Tibial nerve (tissue), 4 donors: ENCODE results near the gene HECW1. TPM values are rescaled to one million over a fixed set of nuclear protein-coding genes. Genes with fewer than 3 reads are reported as not detected.

Source experiments
- DNase-seq, 2 donors: peaks; one replicate each; pipeline ENCODE4 v3.0.0-alpha.2; 2019; ENCODE audit warnings: low spot score in 2 of 2
- H3K27ac ChIP-seq, 4 donors: fragments of 200-600 bp; sonication (generic) in 3 of 4; one replicate each; pipeline ENCODE4 v1.5.1; 2017 to 2019; ENCODE audit warnings: mild to moderate bottlenecking in 1 of 4
- H3K27me3 ChIP-seq, 2 donors: fragments of 200-600 bp; sonication (generic) in 1 of 2; one replicate each; pipeline versions ENCODE4 v1.5.1 to v1.6.0; 2017 to 2019
- H3K36me3 ChIP-seq, 3 donors: fragments of 200-600 bp; sonication (generic); one replicate each; pipeline ENCODE4 v1.5.1; 2018 to 2019
- H3K4me1 ChIP-seq, 4 donors: fragments of 200-600 bp; sonication (generic) in 3 of 4; one replicate each; pipeline ENCODE4 v1.5.1; 2017 to 2019
- H3K4me3 ChIP-seq, 4 donors: fragments of 200-600 bp; sonication (generic) in 3 of 4; one replicate each; pipeline ENCODE4 v1.5.1; 2017 to 2019; ENCODE audit warnings: mild to moderate bottlenecking in 1 of 4, moderate library complexity in 1 of 4
- H3K9me3 ChIP-seq, 4 donors: fragments of 200-600 bp; sonication (generic) in 3 of 4; one replicate each; pipeline ENCODE4 v1.5.1; 2017 to 2019
- EP300 ChIP-seq, 2 donors: sonication (generic); formaldehyde crosslinking; IDR thresholded peaks; one replicate each; pipeline ENCODE4 v1.6.1; 2017; ENCODE audit warnings: antibody characterized with exemption in 2 of 2, mild to moderate bottlenecking in 1 of 2
- POLR2A ChIP-seq, 2 donors: fragments of 450-650 bp; IDR thresholded peaks; one replicate each; pipeline ENCODE4 v1.6.1; 2017; ENCODE audit warnings: antibody characterized with exemption in 2 of 2, mild to moderate bottlenecking in 2 of 2, moderate library complexity in 2 of 2
- WGBS, 2 donors: methylation state at CpG; one replicate each; pipeline ENCODE4 v1.1.5; 2018; 5-methylcytosine and 5-hydroxymethylcytosine counted together
- total RNA-seq, 4 donors: library from RNA; depleted of rRNA; stranded (reverse); fragments of >200 nt; gene quantifications; one replicate each; pipeline ENCODE4 v1.1.0, GENCODE V29; 2016
- TF ChIP-seq, protein P1 (sequence below), 5 experiments: fragments of 200-600 bp in 3 of 5; fragments of 450-650 bp in 2 of 5; sonication (generic) in 3 of 5; IDR thresholded peaks; one replicate each; pipeline ENCODE4 v1.5.1; 2016 to 2019; ENCODE audit warnings: antibody characterized with exemption in 5 of 5, mild to moderate bottlenecking in 3 of 5, moderate library complexity in 2 of 5

HECW1 gene
- total RNA-seq, 4 donors from 2014 or later, result 3.6 to 10.9 (median 6.5) TPM

GRCh38 chr7:43479543-43479942, 367.1 kb downstream of the HECW1 start:
- no peaks in the 10 kb centered on the region for H3K9me3 ChIP-seq
- no peaks in the 10 kb centered on the region for H3K27me3 ChIP-seq
- DNase-seq, result no peak
- H3K4me1 ChIP-seq, result no peaks in the 10 kb centered on the region
- WGBS, 2 donors, result 95 to 96% methylated on average over 14 of the region's 14 CpGs
- no peak overlapping the region for H3K4me3 ChIP-seq
- H3K36me3 ChIP-seq, result no peaks in the 10 kb centered on the region
- H3K27ac ChIP-seq, result no peak overlapping the region
- TF ChIP-seq EP300 (IDR thresholded peaks at IDR 0.05) (no peak), POLR2A (IDR thresholded peaks at IDR 0.05) (no peak)
- TF ChIP-seq, protein P1, sequence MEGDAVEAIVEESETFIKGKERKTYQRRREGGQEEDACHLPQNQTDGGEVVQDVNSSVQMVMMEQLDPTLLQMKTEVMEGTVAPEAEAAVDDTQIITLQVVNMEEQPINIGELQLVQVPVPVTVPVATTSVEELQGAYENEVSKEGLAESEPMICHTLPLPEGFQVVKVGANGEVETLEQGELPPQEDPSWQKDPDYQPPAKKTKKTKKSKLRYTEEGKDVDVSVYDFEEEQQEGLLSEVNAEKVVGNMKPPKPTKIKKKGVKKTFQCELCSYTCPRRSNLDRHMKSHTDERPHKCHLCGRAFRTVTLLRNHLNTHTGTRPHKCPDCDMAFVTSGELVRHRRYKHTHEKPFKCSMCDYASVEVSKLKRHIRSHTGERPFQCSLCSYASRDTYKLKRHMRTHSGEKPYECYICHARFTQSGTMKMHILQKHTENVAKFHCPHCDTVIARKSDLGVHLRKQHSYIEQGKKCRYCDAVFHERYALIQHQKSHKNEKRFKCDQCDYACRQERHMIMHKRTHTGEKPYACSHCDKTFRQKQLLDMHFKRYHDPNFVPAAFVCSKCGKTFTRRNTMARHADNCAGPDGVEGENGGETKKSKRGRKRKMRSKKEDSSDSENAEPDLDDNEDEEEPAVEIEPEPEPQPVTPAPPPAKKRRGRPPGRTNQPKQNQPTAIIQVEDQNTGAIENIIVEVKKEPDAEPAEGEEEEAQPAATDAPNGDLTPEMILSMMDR (IDR thresholded peaks at IDR 0.05), result no peak

DNA sequence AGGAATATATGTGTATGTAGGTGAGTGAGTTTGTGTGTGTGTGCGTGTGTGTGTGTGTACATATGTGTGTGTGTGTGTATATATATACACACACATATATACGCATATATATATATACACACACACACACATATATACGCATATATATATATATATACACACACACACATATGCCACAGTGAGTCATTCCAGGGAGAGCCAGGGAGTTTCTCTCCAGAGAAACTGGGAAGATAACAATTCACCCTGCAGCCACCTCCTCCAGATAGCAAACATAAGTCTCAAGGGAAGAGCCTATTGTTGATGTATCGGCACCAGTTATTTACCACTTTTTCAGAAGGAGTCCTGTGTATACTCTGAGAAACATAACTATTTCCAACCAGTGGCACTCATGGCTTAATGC, 368.1 kb downstream of the HECW1 start:
- DNase-seq, result no peak
- Histone ChIP-seq H3K4me1 (no peaks in the 10 kb centered on the region), H3K27me3 (no peaks in the 10 kb centered on the region), H3K9me3 (no peaks in the 10 kb centered on the region), H3K27ac (no peak overlapping the region), H3K36me3 (no peaks in the 10 kb centered on the region), H3K4me3 (no peak overlapping the region)
- TF ChIP-seq, protein P1 (IDR thresholded peaks at IDR 0.05), result no peak
- TF ChIP-seq POLR2A (IDR thresholded peaks at IDR 0.05), result no peak
- no peak for TF ChIP-seq EP300 (IDR thresholded peaks at IDR 0.05)
- WGBS, 2 donors, result 90 to 95% methylated on average over 4 of the region's 4 CpGs

- TF ChIP-seq POLR2A (IDR thresholded peaks at IDR 0.05) (no peak), EP300 (IDR thresholded peaks at IDR 0.05) (no peak)
- TF ChIP-seq, protein P1 (IDR thresholded peaks at IDR 0.05), result no peak
- 53 to 54% methylated on average over 8 of the region's 8 CpGs for WGBS, 2 donors
- DNase-seq, result no peak
- Histone ChIP-seq H3K27ac (no peak overlapping the region), H3K4me3 (no peak overlapping the region), H3K4me1 (no peaks in the 10 kb centered on the region), H3K27me3 (no peaks in the 10 kb centered on the region), H3K36me3 (no peaks in the 10 kb centered on the region), H3K9me3 (no peaks in the 10 kb centered on the region)
These were observed 369.6 kb downstream of the HECW1 start for GRCh38 chr7:43481902-43482678.

DNA sequence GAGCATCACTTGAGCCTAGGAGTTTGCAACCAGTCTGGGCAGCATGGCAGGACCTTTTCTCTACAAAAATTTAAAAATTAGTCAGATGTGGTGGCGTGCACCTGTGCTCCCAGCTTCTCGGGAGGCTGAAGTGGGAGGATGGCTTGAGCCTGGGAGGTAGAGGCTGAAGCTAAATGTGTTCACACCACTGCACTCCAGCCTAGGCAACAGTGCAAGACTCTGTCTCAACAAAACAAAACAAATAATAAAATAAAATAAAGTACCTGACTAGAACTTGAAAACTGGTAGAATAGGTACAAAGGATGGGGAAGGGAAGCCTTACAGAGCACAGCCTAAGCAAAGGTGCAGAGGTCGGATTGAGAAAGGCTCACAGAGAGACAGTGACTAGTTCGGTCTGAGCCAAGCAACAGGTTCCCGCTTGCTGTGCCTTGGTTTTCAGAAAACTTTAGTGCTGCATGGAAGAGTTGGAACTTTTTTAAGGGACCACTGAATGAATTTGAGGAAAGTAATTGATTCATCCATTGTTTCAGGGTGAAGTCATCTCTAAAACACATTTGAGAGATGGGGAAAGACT, 370.3 kb downstream of the HECW1 start:
- no peak overlapping the region for H3K27ac ChIP-seq
- DNase-seq, result no peak
- TF ChIP-seq, protein P1 (IDR thresholded peaks at IDR 0.05), result no peak
- no peak for TF ChIP-seq POLR2A (IDR thresholded peaks at IDR 0.05)
- no peak for TF ChIP-seq EP300 (IDR thresholded peaks at IDR 0.05)
- no peaks in the 10 kb centered on the region for H3K36me3 ChIP-seq
- no peak overlapping the region for H3K4me3 ChIP-seq
- no peaks in the 10 kb centered on the region for H3K9me3 ChIP-seq
- no peaks in the 10 kb centered on the region for H3K4me1 ChIP-seq
- H3K27me3 ChIP-seq, result no peaks in the 10 kb centered on the region
- WGBS, 2 donors, result 90 to 94% methylated on average over 5 of the region's 5 CpGs

DNA sequence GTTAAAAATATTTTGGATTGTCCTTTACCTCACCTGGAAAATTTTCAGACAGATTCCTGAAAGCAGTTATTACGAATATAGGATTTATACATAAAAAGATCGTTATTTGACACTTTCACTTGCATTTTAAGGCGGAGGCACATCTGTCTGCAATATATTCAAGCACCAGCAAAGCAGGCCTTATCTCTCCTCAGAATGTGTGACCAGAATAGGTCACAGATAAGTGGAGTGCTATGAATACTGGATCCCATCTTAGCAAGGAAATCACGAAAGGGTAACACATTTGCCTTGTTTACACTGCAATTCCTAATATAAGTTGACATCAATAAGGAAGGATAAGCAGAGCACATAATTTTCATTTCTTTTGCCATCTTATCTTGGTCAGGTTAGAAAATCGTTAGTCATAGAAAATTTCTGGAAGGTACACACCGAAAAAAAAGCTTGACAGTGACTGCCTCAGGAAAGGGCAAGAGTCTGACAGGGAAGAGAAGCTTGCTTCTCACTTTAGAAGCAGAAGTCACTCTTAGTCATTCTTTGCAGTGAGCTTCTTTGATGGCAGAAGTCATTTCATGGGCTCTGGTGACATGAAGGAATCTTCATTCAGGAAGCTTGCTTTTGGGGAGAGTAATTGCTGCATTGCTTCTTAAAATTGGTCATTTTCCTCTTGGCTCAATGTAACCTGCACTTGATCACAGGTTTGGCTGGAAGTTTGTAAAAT, 372.4 kb downstream of the HECW1 start:
- Histone ChIP-seq H3K27ac (no peak overlapping the region), H3K9me3 (no peaks in the 10 kb centered on the region), H3K4me3 (no peak overlapping the region), H3K27me3 (no peaks in the 10 kb centered on the region), H3K4me1 (peaks cover 0 to 15% (median 0%) of the 10 kb centered on the region in 4 donors), H3K36me3 (no peaks in the 10 kb centered on the region)
- TF ChIP-seq EP300 (IDR thresholded peaks at IDR 0.05) (no peak), POLR2A (IDR thresholded peaks at IDR 0.05) (no peak)
- TF ChIP-seq, protein P1 (IDR thresholded peaks at IDR 0.05), result no peak
- no peak for DNase-seq
- WGBS, 2 donors, result 83 to 84% methylated on average over 6 of the region's 6 CpGs
